CD14-positive monocyte (primary cell): ENCODE measurements around the gene LATS2. TPM values are rescaled to one million over a fixed set of nuclear protein-coding genes. Genes with fewer than 3 reads are reported as not detected.
"Not testable (repeated sequence)": the region's sequence is repeated elsewhere in the genome, so short reads cannot be mapped to it uniquely, and the experiment has no call there.

Source experiments
- DNase-seq, 3 donors: peaks; one replicate each; pipeline ENCODE4 v3.0.0-alpha.2; 2011 to 2022
- H2AFZ ChIP-seq: 2 replicates; pipeline ENCODE4 v1.6.0; 2012; ENCODE audit warnings: mild to moderate bottlenecking, low read depth, low read length, inconsistent platforms; ENCODE audit not compliant: insufficient read depth, poor library complexity, severe bottlenecking
- H3K27ac ChIP-seq, 2 donors: 1 replicate in 1 of 2; 2 replicates in 1 of 2; pipeline ENCODE4 v1.5.1; 2012 to 2013; ENCODE audit warnings: low read length in 2 of 2, control low read depth in 1 of 2, inconsistent platforms in 1 of 2, low read depth in 1 of 2, mild to moderate bottlenecking in 1 of 2
- H3K27me3 ChIP-seq, 2 donors: one replicate each; pipeline versions ENCODE4 v1.6.0 to v1.6.1; 2011 to 2013; ENCODE audit warnings: low read length in 2 of 2; ENCODE audit not compliant: control insufficient read depth in 2 of 2, insufficient read depth in 2 of 2
- H3K36me3 ChIP-seq, 2 donors: replicated peaks in 1 of 2; 1 replicate in 1 of 2; 2 replicates in 1 of 2; pipeline versions ENCODE4 v1.5.1 to v1.6.1; 2012 to 2013; ENCODE audit warnings: low read length in 2 of 2, control low read depth in 1 of 2, inconsistent platforms in 1 of 2, mild to moderate bottlenecking in 1 of 2; ENCODE audit not compliant: insufficient read depth in 2 of 2, control insufficient read depth in 1 of 2
- H3K4me1 ChIP-seq, 2 donors: 1 replicate in 1 of 2; 2 replicates in 1 of 2; pipeline versions ENCODE4 v1.5.1 to v1.6.1; 2012 to 2013; ENCODE audit warnings: low read length in 2 of 2, control low read depth in 1 of 2, inconsistent platforms in 1 of 2, mild to moderate bottlenecking in 1 of 2, moderate library complexity in 1 of 2; ENCODE audit not compliant: insufficient read depth in 2 of 2, control insufficient read depth in 1 of 2
- H3K4me2 ChIP-seq: replicated peaks from 2 replicates; pipeline ENCODE3; 2012; ENCODE audit warnings: low read length, moderate library complexity, mild to moderate bottlenecking; ENCODE audit not compliant: poor library complexity, severe bottlenecking; ENCODE audit errors: extremely low read depth
- H3K4me3 ChIP-seq, 3 experiments: fragments of 200-600 bp in 1 of 3; sonication (generic) in 1 of 3; replicated peaks in 1 of 3; 1 replicate in 2 of 3; 2 replicates in 1 of 3; pipeline ENCODE4 v1.5.1; 2011 to 2013; ENCODE audit warnings: low read length in 3 of 3, mild to moderate bottlenecking in 3 of 3, control low read depth in 2 of 3, low read depth in 2 of 3, inconsistent platforms in 1 of 3, moderate library complexity in 1 of 3
- H3K79me2 ChIP-seq: 2 replicates; pipeline ENCODE4 v1.6.0; 2012; ENCODE audit warnings: mild to moderate bottlenecking, control low read depth, inconsistent platforms, low read length, moderate library complexity; ENCODE audit not compliant: insufficient read depth
- H3K9ac ChIP-seq: 2 replicates; pipeline ENCODE4 v1.6.0; 2017; ENCODE audit warnings: low read length, mild to moderate bottlenecking; ENCODE audit not compliant: insufficient read depth, poor library complexity, severe bottlenecking
- H3K9me3 ChIP-seq, 2 donors: replicated peaks in 1 of 2; 1 replicate in 1 of 2; 2 replicates in 1 of 2; pipeline versions ENCODE4 v1.5.1 to v1.6.1; 2012 to 2013; ENCODE audit warnings: low read length in 2 of 2, control low read depth in 1 of 2; ENCODE audit not compliant: control insufficient read depth in 1 of 2, insufficient read depth in 1 of 2
- H4K20me1 ChIP-seq: 2 replicates; pipeline ENCODE4 v1.6.0; 2012; ENCODE audit warnings: mild to moderate bottlenecking, low read length, control low read depth, moderate library complexity; ENCODE audit not compliant: insufficient read depth
- H3K27ac Mint-ChIP-seq, 7 donors: one replicate each; pipeline ENCODE4 v1.8.0; 2020; ENCODE audit warnings: mild to moderate bottlenecking in 7 of 7, mixed read lengths in 7 of 7, moderate library complexity in 6 of 7, inconsistent platforms in 2 of 7
- H3K27me3 Mint-ChIP-seq, 3 donors: one replicate each; pipeline ENCODE4 v1.8.0; 2021 to 2022; ENCODE audit warnings: low read depth in 3 of 3, mild to moderate bottlenecking in 3 of 3, mixed read lengths in 3 of 3, moderate library complexity in 3 of 3, inconsistent platforms in 1 of 3
- H3K36me3 Mint-ChIP-seq, 2 donors: one replicate each; pipeline ENCODE4 v1.8.0; 2020; ENCODE audit warnings: mixed read lengths in 2 of 2, inconsistent platforms in 1 of 2, mild to moderate bottlenecking in 1 of 2
- H3K4me1 Mint-ChIP-seq: one replicate; pipeline ENCODE4 v1.8.0; 2020; ENCODE audit warnings: mild to moderate bottlenecking, mixed read lengths
- H3K4me3 Mint-ChIP-seq, 2 donors: one replicate each; pipeline ENCODE4 v1.8.0; 2020; ENCODE audit warnings: mild to moderate bottlenecking in 2 of 2, mixed read lengths in 2 of 2, moderate library complexity in 1 of 2
- H3K9me3 Mint-ChIP-seq, 7 donors: one replicate each; pipeline ENCODE4 v1.8.0; 2020 to 2022; ENCODE audit warnings: mixed read lengths in 7 of 7, mild to moderate bottlenecking in 6 of 7, moderate library complexity in 6 of 7, inconsistent platforms in 2 of 7
- CTCF ChIP-seq: fragments of 200-600 bp; IDR thresholded peaks from one replicate; pipeline ENCODE4 v1.8.0; 2022; ENCODE audit warnings: antibody characterized with exemption, mild to moderate bottlenecking
- WGBS: methylation state at CpG from one replicate; pipeline ENCODE4 v1.1.5; 2013; ENCODE audit warnings: missing lambda C conversion rate; ENCODE audit not compliant: insufficient coverage; 5-methylcytosine and 5-hydroxymethylcytosine counted together
- intact Hi-C, 2 donors: fragments of 100-400 bp; cut with micrococcal nuclease; formaldehyde crosslinking; loops; one replicate each; pipeline versions ENCODE4 v1.15.0 to v1.15.1; 2023
- polyA plus RNA-seq, 3 donors: library from polyadenylated mRNA; depleted of rRNA in 1 of 3; unstranded in 2 of 3; stranded (reverse) in 1 of 3; fragments of 300-500 nt in 2 of 3; fragments of >200 nt in 1 of 3; fragmentation: Illumina TruSeq in 2 of 3; gene quantifications; 1 replicate in 2 of 3; 2 replicates in 1 of 3; pipeline ENCODE4 v1.2.3, GENCODE V29; 2012 to 2021

LATS2 gene
- polyA plus RNA-seq, 3 donors: 0.96 to 11.2 (median 1.0) TPM

GRCh38 chr13:20960663-20961309 is 100.6 kb downstream of the LATS2 start:
- Histone ChIP-seq H3K27me3 (no peaks in the 10 kb centered on the region), H4K20me1 (no peaks in the 10 kb centered on the region), H3K9ac (no peak overlapping the region), H3K27ac (no peak overlapping the region), H3K4me1 (no peaks in the 10 kb centered on the region), H3K9me3 (no peaks in the 10 kb centered on the region), H3K4me3 (no peak overlapping the region), H2AFZ (peak overlapping the region; percentile 59), H3K36me3 (no peaks in the 10 kb centered on the region), H3K4me2 (no peak overlapping the region), H3K79me2 (no peaks in the 10 kb centered on the region)
- DNase-seq: no peak
- Mint-ChIP-seq H3K4me3 (peak overlapping the region; percentile 58 to 85), H3K4me1 (peaks cover 14% of the 10 kb centered on the region), H3K27me3 (peaks cover 0 to 16% (median 2%) of the 10 kb centered on the region in 3 donors), H3K9me3 (peaks cover 0 to 2% (median 0%) of the 10 kb centered on the region in 7 donors), H3K36me3 (no peaks in the 10 kb centered on the region), H3K27ac (peak overlapping the region in 1 of 7 donors; percentile 54)
- TF ChIP-seq CTCF: no peak
- 40% methylated on average over 6 of the region's 14 CpGs for WGBS
- intact Hi-C loops: no loop called here

- 0% methylated on average over 2 of the region's 10 CpGs for WGBS
- H3K27me3 Mint-ChIP-seq: peaks cover 0 to 17% (median 2%) of the 10 kb centered on the region in 3 donors
Observed at GRCh38 chr13:20957049-20957620, 104.3 kb downstream of the LATS2 start.

More at GRCh38 chr13:20957049-20957620, 104.3 kb downstream of the LATS2 start:
- Mint-ChIP-seq H3K4me1 (peaks cover 14% of the 10 kb centered on the region), H3K27ac (peak overlapping the region in 1 of 7 donors; percentile 8)
- not testable (repeated sequence) for H3K4me2 ChIP-seq, H3K4me1 ChIP-seq, H3K4me3 Mint-ChIP-seq, H3K36me3 Mint-ChIP-seq, H3K27ac ChIP-seq, H4K20me1 ChIP-seq, H3K79me2 ChIP-seq, H3K36me3 ChIP-seq, H3K9me3 ChIP-seq, H2AFZ ChIP-seq, H3K4me3 ChIP-seq, H3K9me3 Mint-ChIP-seq, H3K9ac ChIP-seq, H3K27me3 ChIP-seq
- DNase-seq: peak in 1 of 3 donors; percentile 14
- intact Hi-C loops: loop anchor here in 1 of 2 donors (10.0 kb wide), 1 partner anchor 88 kb away; no protein-coding TSS in a partner anchor
